Spleen (tissue), 13 donors: ENCODE results near the gene C4orf17. TPM values are rescaled to one million over a fixed set of nuclear protein-coding genes. Genes with fewer than 3 reads are reported as not detected.

Experiments
- DNase-seq: peaks from one replicate; pipeline ENCODE4 v3.0.0-alpha.2; 2020
- H3K27ac ChIP-seq, 8 donors: fragments of 200-600 bp; sonication (generic) in 7 of 8; 1 replicate in 4 of 8; 2 replicates in 4 of 8; pipeline versions ENCODE4 v1.5.0 to v1.8.0; 2016 to 2021; ENCODE audit warnings: inconsistent platforms in 4 of 8, mild to moderate bottlenecking in 4 of 8, moderate library complexity in 1 of 8
- H3K27me3 ChIP-seq, 7 donors: fragments of 200-600 bp; sonication (generic) in 6 of 7; replicated peaks in 1 of 7; 1 replicate in 4 of 7; 2 replicates in 3 of 7; pipeline versions ENCODE4 v1.5.0 to v1.8.0; 2016 to 2021; ENCODE audit warnings: inconsistent platforms in 3 of 7, mild to moderate bottlenecking in 1 of 7
- H3K36me3 ChIP-seq, 6 donors: fragments of 200-600 bp; sonication (generic) in 5 of 6; 1 replicate in 4 of 6; 2 replicates in 2 of 6; pipeline versions ENCODE4 v1.5.0 to v1.8.0; 2016 to 2021; ENCODE audit warnings: inconsistent platforms in 2 of 6
- H3K4me1 ChIP-seq, 6 donors: fragments of 200-600 bp; sonication (generic) in 5 of 6; 1 replicate in 3 of 6; 2 replicates in 3 of 6; pipeline versions ENCODE4 v1.5.0 to v1.8.0; 2016 to 2021; ENCODE audit warnings: inconsistent platforms in 3 of 6
- H3K4me3 ChIP-seq, 8 donors: fragments of 200-600 bp; sonication (generic) in 7 of 8; 1 replicate in 4 of 8; 2 replicates in 4 of 8; pipeline versions ENCODE4 v1.5.0 to v1.8.0; 2016 to 2021; ENCODE audit warnings: inconsistent platforms in 4 of 8, mild to moderate bottlenecking in 4 of 8, moderate library complexity in 2 of 8
- H3K9me3 ChIP-seq, 8 donors: fragments of 200-600 bp; sonication (generic) in 7 of 8; 1 replicate in 4 of 8; 2 replicates in 4 of 8; pipeline versions ENCODE4 v1.5.0 to v1.8.0; 2016 to 2021; ENCODE audit warnings: inconsistent platforms in 4 of 8
- CTCF ChIP-seq, 11 experiments: fragments of 200-600 bp in 7 of 11; fragments of 450-650 bp in 4 of 11; sonication (generic) in 4 of 11; IDR thresholded peaks in 8 of 11; conservative IDR thresholded peaks in 3 of 11; 1 replicate in 7 of 11; 2 replicates in 4 of 11; pipeline versions ENCODE4 v1.4.0 to v1.8.0; 2016 to 2021; ENCODE audit warnings: antibody characterized with exemption in 11 of 11, inconsistent platforms in 4 of 11, mild to moderate bottlenecking in 1 of 11
- POLR2A ChIP-seq, 3 donors: fragments of 450-650 bp; IDR thresholded peaks; one replicate each; pipeline ENCODE4 v1.5.1; 2017; ENCODE audit warnings: antibody characterized with exemption in 3 of 3, mild to moderate bottlenecking in 1 of 3
- POLR2AphosphoS5 ChIP-seq, 3 donors: sonication (generic); formaldehyde crosslinking; IDR thresholded peaks; one replicate each; pipeline ENCODE4 v1.5.1; 2017; ENCODE audit warnings: antibody characterized with exemption in 3 of 3
- WGBS, 5 donors: extraction: QIAGEN DNeasy Blood & Tissue Kit in 3 of 5; methylation state at CpG; one replicate each; pipeline versions ENCODE4 v1.1.5 to v1.1.7; 2013 to 2018; 5-methylcytosine and 5-hydroxymethylcytosine counted together
- intact Hi-C: fragments of 100-400 bp; cut with DNase I; formaldehyde crosslinking; loops from one replicate; pipeline ENCODE4 v1.15.0; 2023; ENCODE audit warnings: low total_unique reads
- long read RNA-seq, 2 donors: transcript quantifications; one replicate each; lab custom pipeline, GENCODE V29; 2026
- polyA plus RNA-seq, 3 donors: library from polyadenylated mRNA; stranded (reverse); fragments of 200-250 nt; gene quantifications; one replicate each; pipeline ENCODE4 v1.2.1, GENCODE V29; 2013
- total RNA-seq, 7 donors: library from RNA; depleted of rRNA in 3 of 7; stranded (reverse); fragments of >200 nt in 3 of 7; fragmentation: NEBNext Ultra II Directional in 4 of 7; extraction: Animal tissue kit (Norgen Biotek cat#: 25700) in 4 of 7; gene quantifications; one replicate each; pipeline versions ENCODE4 v1.1.0 to v1.2.1, GENCODE V29; 2016 to 2021
- donor health status: healthy with polysubstance abuse.
- donor health status: DM: no; HTN: no; CAD: no; lungs with moderate emphysema.
- donor health status: DM: no; HTN: no; CAD: no.
- donor health status: Bipolar disorder and iron deficiency.
- donor health status: healthy.
- donor health status: DM: no; HTN: no; CAD: no.
- donor health status: DM: yes; HTN: yes; CAD: no.

The C4orf17 gene
- total RNA-seq (not detected), polyA plus RNA-seq (not detected)
- long read RNA-seq, donor 1: 0 reads
- long read RNA-seq, donor 2: 0 reads

GRCh38 chr4:99510721-99511120 lies at the start of gene C4orf17:
Gene C4orf17, plus strand, starts transcription at chr4:99511021. Its CDS starts 2,061 bp downstream, at chr4:99513082.
- H3K4me3 ChIP-seq: no peak within 1 kb of the TSS
- DNase-seq: no peak
- H3K27ac ChIP-seq: no peak within 1 kb of the TSS
- no peaks in the 10 kb centered on the region for H3K4me1 ChIP-seq
- TF ChIP-seq POLR2A (IDR thresholded peaks at IDR 0.05): no peak
- TF ChIP-seq CTCF (IDR thresholded peaks at IDR 0.05 in 8 of 11, conservative IDR thresholded peaks at IDR 0.05 in 3 of 11): no peak
- no peak for TF ChIP-seq POLR2AphosphoS5 (IDR thresholded peaks at IDR 0.05)
- WGBS, 5 donors: 78 to 90% (median 81%) methylated on average over 4 of the region's 4 CpGs
- H3K36me3 ChIP-seq: no peaks in the 10 kb centered on the region
- intact Hi-C loops: no loop called here
- H3K9me3 ChIP-seq: no peaks in the 10 kb centered on the region
- H3K27me3 ChIP-seq: peaks cover 0 to 9% (median 0%) of the 10 kb centered on the region in 7 donors

GRCh38 chr4:99461623-99462401 lies 49.0 kb upstream of the C4orf17 start:
- DNase-seq: no peak
- H3K4me1 ChIP-seq: no peaks in the 10 kb centered on the region
- peaks cover 0 to 19% (median 0%) of the 10 kb centered on the region in 7 donors for H3K27me3 ChIP-seq
- TF ChIP-seq POLR2AphosphoS5 (IDR thresholded peaks at IDR 0.05) (no peak), CTCF (IDR thresholded peaks at IDR 0.05 in 8 of 11, conservative IDR thresholded peaks at IDR 0.05 in 3 of 11) (no peak), POLR2A (IDR thresholded peaks at IDR 0.05) (no peak)
- H3K4me3 ChIP-seq: no peak overlapping the region
- intact Hi-C loops: no loop called here
- no peaks in the 10 kb centered on the region for H3K36me3 ChIP-seq
- WGBS, 5 donors: 43 to 89% (median 65%) methylated on average over 3 to 4 of the region's 4 CpGs
- no peaks in the 10 kb centered on the region for H3K9me3 ChIP-seq
- no peak overlapping the region for H3K27ac ChIP-seq

GRCh38 chr4:99462875-99463464 lies 47.9 kb upstream of the C4orf17 start:
- H3K4me3 ChIP-seq: no peak overlapping the region
- H3K4me1 ChIP-seq: no peaks in the 10 kb centered on the region
- no peaks in the 10 kb centered on the region for H3K9me3 ChIP-seq
- H3K36me3 ChIP-seq: no peaks in the 10 kb centered on the region
- 28 to 36% (median 33%) methylated on average over 4 of the region's 4 CpGs for WGBS, 5 donors
- no peak for TF ChIP-seq POLR2A (IDR thresholded peaks at IDR 0.05)
- no peak for TF ChIP-seq POLR2AphosphoS5 (IDR thresholded peaks at IDR 0.05)
- peak; percentile 33 to 77 (median 63) for TF ChIP-seq CTCF (IDR thresholded peaks at IDR 0.05 in 8 of 11, conservative IDR thresholded peaks at IDR 0.05 in 3 of 11)
- peaks cover 0 to 23% (median 0%) of the 10 kb centered on the region in 7 donors for H3K27me3 ChIP-seq
- H3K27ac ChIP-seq: no peak overlapping the region
- DNase-seq: peak; percentile 69
- intact Hi-C loops: no loop called here

- Histone ChIP-seq H3K9me3 (no peaks in the 10 kb centered on the region), H3K36me3 (no peaks in the 10 kb centered on the region), H3K4me1 (no peaks in the 10 kb centered on the region), H3K27me3 (peaks cover 0 to 25% (median 0%) of the 10 kb centered on the region in 7 donors), H3K4me3 (no peak overlapping the region), H3K27ac (no peak overlapping the region)
- 73 to 89% (median 82%) methylated on average over 2 of the region's 2 CpGs for WGBS, 5 donors
- TF ChIP-seq POLR2AphosphoS5 (IDR thresholded peaks at IDR 0.05): no peak
- no peak for TF ChIP-seq POLR2A (IDR thresholded peaks at IDR 0.05)
- no peak for TF ChIP-seq CTCF (IDR thresholded peaks at IDR 0.05 in 8 of 11, conservative IDR thresholded peaks at IDR 0.05 in 3 of 11)
- no peak for DNase-seq
- intact Hi-C loops: no loop called here
Observed at GRCh38 chr4:99463566-99463965, 47.3 kb upstream of the C4orf17 start.
